Mammary epithelial cell (primary cell): ENCODE measurements around the gene RRM2.

Source experiments
- CTCF ChIP-seq, 2 donors: IDR thresholded peaks in 1 of 2; conservative IDR thresholded peaks in 1 of 2; 2 replicates each; pipeline ENCODE4 v1.5.1; 2011 to 2012; ENCODE audit warnings: inconsistent platforms in 2 of 2, low read length in 2 of 2, mild to moderate bottlenecking in 2 of 2, control low read depth in 1 of 2, low read depth in 1 of 2; ENCODE audit not compliant: insufficient read depth in 1 of 2; ENCODE audit errors: extremely low read depth in 1 of 2
- EZH2 ChIP-seq: IDR thresholded peaks from 2 replicates; pipeline ENCODE4 v1.6.1; 2012; ENCODE audit warnings: low read length, inconsistent platforms, borderline replicate concordance

GRCh38 chr2:10172033-10172871, 49.7 kb downstream of the RRM2 start:
- TF ChIP-seq CTCF (conservative IDR thresholded peaks at IDR 0.05 in 1 of 2, IDR thresholded peaks at IDR 0.05 in 1 of 2; ENCODE audit: extremely low read depth in 1 of 2, insufficient read depth in 1 of 2, low read depth in 1 of 2, low read length in 2 of 2), result no peak
- no peak for TF ChIP-seq EZH2
